ENCODE data around the gene MRPL18. TPM values are rescaled to one million over a fixed set of nuclear protein-coding genes. Genes with fewer than 3 reads are reported as not detected.

MRPL18 gene
- total and polyA plus RNA-seq, 2 donors (not counting 1 experiment from before 2014, with no cell fraction given): 80.4 to 87.1 TPM

DNA sequence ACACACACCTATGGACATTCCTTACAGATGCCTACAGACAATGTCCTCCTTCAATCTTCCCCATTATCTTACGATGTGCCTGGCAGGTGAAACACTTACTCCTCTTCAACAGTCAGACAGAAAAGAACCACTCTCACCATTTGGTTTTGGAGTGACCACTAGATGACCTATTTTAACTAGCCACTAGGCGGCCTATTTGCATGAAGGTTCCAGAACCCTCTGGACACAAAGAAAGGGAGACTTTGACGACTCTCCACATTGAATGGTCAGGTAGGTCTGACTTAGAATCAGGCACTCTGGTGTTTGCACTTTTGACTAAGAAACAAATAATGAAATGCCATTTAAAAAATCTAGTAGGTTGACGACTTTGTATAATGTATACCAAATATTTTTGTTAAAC is 51.8 kb downstream of the MRPL18 start:
- no peaks in the 10 kb centered on the region for H3K4me1 ChIP-seq (ENCODE audit: control insufficient read depth, extremely low read depth, insufficient read depth, low read length)
- DNase-seq (ENCODE audit: low read depth in 2 of 2): peak in 1 of 2 donors; percentile 4
- H4K20me1 ChIP-seq (ENCODE audit: control insufficient read depth, extremely low read depth, insufficient read depth, low read length): no peaks in the 10 kb centered on the region
- no peaks in the 10 kb centered on the region for H3K9me3 ChIP-seq (ENCODE audit: control insufficient read depth, insufficient read depth, low read depth, low read length)
- H3K4me3 ChIP-seq (replicated peaks in 1 of 4; ENCODE audit: control extremely low read depth in 1 of 4, insufficient read depth in 1 of 4, low read depth in 3 of 4, low read length in 4 of 4): no peak overlapping the region
- no peak overlapping the region for H3K27ac ChIP-seq (ENCODE audit: insufficient read depth, low read length)
- no peaks in the 10 kb centered on the region for H3K36me3 ChIP-seq (ENCODE audit: control insufficient read depth, insufficient read depth, low read length)
- no peak overlapping the region for H3K4me2 ChIP-seq (ENCODE audit: extremely low read depth, insufficient read depth, low read length)
- no peak overlapping the region for H3K9ac ChIP-seq (ENCODE audit: insufficient read depth, low read length)
- H2AFZ ChIP-seq (ENCODE audit: low read length): no peak overlapping the region
- TF ChIP-seq EZH2 (IDR thresholded peaks at IDR 0.05; ENCODE audit: low read length, missing control alignments) (no peak), CTCF (conservative IDR thresholded peaks at IDR 0.05 in 1 of 2, IDR thresholded peaks at IDR 0.05 in 1 of 2; ENCODE audit: low read depth in 1 of 2, low read length in 2 of 2) (peak; percentile 45 to 50)
- H3K27me3 ChIP-seq (ENCODE audit: control insufficient read depth, insufficient read depth, low read length): no peaks in the 10 kb centered on the region
- no peaks in the 10 kb centered on the region for H3K79me2 ChIP-seq (ENCODE audit: control insufficient read depth, insufficient read depth, low read length)

DNA sequence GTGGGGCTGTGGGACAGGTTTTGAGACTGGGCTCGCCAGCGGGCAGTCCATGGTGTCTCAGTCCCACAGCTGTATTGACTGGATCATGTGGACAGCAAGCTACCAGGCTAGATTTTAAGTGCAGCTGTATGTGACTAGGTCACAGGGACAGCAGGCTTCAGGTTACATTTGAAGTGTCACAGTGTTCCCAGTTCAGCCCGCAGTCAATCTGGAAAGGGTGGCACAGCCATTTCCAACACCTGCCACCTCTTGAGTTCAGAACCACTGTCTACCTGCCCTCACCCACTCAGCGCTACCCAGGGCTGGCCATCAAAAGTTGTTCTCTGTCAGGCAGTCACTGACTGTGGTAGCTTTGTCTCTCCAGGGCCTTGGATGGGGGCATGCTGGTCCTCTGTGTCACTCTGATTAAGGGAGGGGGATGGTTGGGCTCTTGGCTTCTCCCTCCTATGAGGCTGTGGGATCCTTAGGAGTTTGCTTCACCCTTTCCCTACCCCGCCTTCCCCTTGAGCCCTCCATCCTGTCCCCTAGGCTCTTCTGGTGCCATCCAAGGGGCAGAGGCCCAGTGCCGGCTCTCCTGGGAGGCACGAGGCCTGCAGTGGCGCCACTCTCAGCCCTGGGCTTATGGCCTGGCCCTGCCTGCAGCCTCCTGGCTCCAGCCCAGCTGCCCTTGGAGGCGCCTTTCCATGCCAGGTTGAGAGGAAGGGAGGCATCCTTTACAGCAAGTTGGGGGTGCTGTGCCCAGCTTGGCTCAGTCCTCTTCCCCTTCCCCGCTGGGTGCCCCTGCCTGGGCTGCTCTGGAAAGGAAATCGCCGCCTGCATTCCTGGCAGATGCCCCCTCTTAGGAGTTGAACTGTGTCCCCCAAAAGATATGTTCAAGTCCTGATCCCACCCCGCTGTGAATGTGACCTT is 54.7 kb downstream of the MRPL18 start:
- no peak for TF ChIP-seq EZH2 (IDR thresholded peaks at IDR 0.05; ENCODE audit: low read length, missing control alignments)
- TF ChIP-seq CTCF (conservative IDR thresholded peaks at IDR 0.05 in 1 of 2, IDR thresholded peaks at IDR 0.05 in 1 of 2; ENCODE audit: low read depth in 1 of 2, low read length in 2 of 2): no peak
- Histone ChIP-seq H3K9ac (ENCODE audit: insufficient read depth, low read length) (no peak overlapping the region), H3K4me3 (replicated peaks in 1 of 4; ENCODE audit: control extremely low read depth in 1 of 4, insufficient read depth in 1 of 4, low read depth in 3 of 4, low read length in 4 of 4) (no peak overlapping the region), H3K27ac (ENCODE audit: insufficient read depth, low read length) (no peak overlapping the region), H3K9me3 (ENCODE audit: control insufficient read depth, insufficient read depth, low read depth, low read length) (no peaks in the 10 kb centered on the region), H3K4me1 (ENCODE audit: control insufficient read depth, extremely low read depth, insufficient read depth, low read length) (no peaks in the 10 kb centered on the region), H3K27me3 (ENCODE audit: control insufficient read depth, insufficient read depth, low read length) (no peaks in the 10 kb centered on the region), H2AFZ (ENCODE audit: low read length) (no peak overlapping the region), H3K36me3 (ENCODE audit: control insufficient read depth, insufficient read depth, low read length) (no peaks in the 10 kb centered on the region), H4K20me1 (ENCODE audit: control insufficient read depth, extremely low read depth, insufficient read depth, low read length) (no peaks in the 10 kb centered on the region), H3K79me2 (ENCODE audit: control insufficient read depth, insufficient read depth, low read length) (no peaks in the 10 kb centered on the region), H3K4me2 (ENCODE audit: extremely low read depth, insufficient read depth, low read length) (no peak overlapping the region)
- no peak for DNase-seq (ENCODE audit: low read depth in 2 of 2)

Other genes starting within 250 kb of the MRPL18 start
- 1,311 and 1,558 TPM in 2 replicates for gene SOD2, start 97.2 kb upstream of the MRPL18 start, total RNA-seq
- gene SOD2, start 97.2 kb upstream of the MRPL18 start, polyA plus RNA-seq: 96.1 and 124 TPM in 2 replicates
- 124 and 137 TPM in 2 replicates for gene WTAP, start 63.0 kb upstream of the MRPL18 start, total RNA-seq
- 52.7 and 63.0 TPM in 2 replicates for gene WTAP, start 63.0 kb upstream of the MRPL18 start, polyA plus RNA-seq
- 37.5 and 121 TPM in 2 replicates for gene ACAT2, start 28.4 kb upstream of the MRPL18 start, total RNA-seq
- 108 TPM in 2 replicates for gene ACAT2, start 28.4 kb upstream of the MRPL18 start, polyA plus RNA-seq
- 200 and 231 TPM in 2 replicates for gene TCP1, start 865 bp upstream of the MRPL18 start, total RNA-seq
- gene TCP1, start 865 bp upstream of the MRPL18 start, polyA plus RNA-seq: 142 and 163 TPM in 2 replicates
- not detected in 2 replicates for gene PNLDC1, start 9.8 kb downstream of the MRPL18 start, total RNA-seq
- gene PNLDC1, start 9.8 kb downstream of the MRPL18 start, polyA plus RNA-seq: 0.09 TPM in 1 of 2 replicates, not detected in the other
- gene MAS1, start 100.5 kb downstream of the MRPL18 start, total RNA-seq: not detected in 2 replicates
- not detected in 2 replicates for gene MAS1, start 100.5 kb downstream of the MRPL18 start, polyA plus RNA-seq
- gene IGF2R, start 178.6 kb downstream of the MRPL18 start, total RNA-seq: 233 and 300 TPM in 2 replicates
- 37.6 and 48.5 TPM in 2 replicates for gene IGF2R, start 178.6 kb downstream of the MRPL18 start, polyA plus RNA-seq

Measured in fibroblast of lung (primary cell).